HepG2 (cell line): ENCODE measurements around the gene EPC2. TPM values are rescaled to one million over a fixed set of nuclear protein-coding genes. Genes with fewer than 3 reads are reported as not detected.

Source experiments
- ATAC-seq: fragments of 200-7000 bp; cut with Tn5 transposase; 3 replicates; pipeline ENCODE4 v1.9.1; 2020; ENCODE audit warnings: mild to moderate bottlenecking, moderate library complexity
- Bru-seq: library from RNA; stranded (reverse); fragments of 400-500 nt; gene quantifications from one replicate; lab custom pipeline; 2021; lab: Mats Ljungman, UMichigan
- BruChase-seq, 2 experiments: library from RNA; stranded (reverse); fragments of 400-500 nt; gene quantifications; one replicate each; lab custom pipeline; 2021; lab: Mats Ljungman, UMichigan
- BruUV-seq: library from RNA; stranded (reverse); fragments of 400-500 nt; replicated peaks from 2 replicates; lab custom pipeline; 2021; lab: Mats Ljungman, UMichigan
- CTCF ChIA-PET: fragments of 300-600 bp; formaldehyde crosslinking; extraction: SDS; loops from one replicate; lab custom pipeline; 2021; ENCODE audit warnings: low total read pairs, inconsistent platforms, low intra/inter-chr PET ratio; lab: Yijun Ruan, JAX
- POLR2A ChIA-PET: fragments of 350-600 bp; sonication (Branson Sonifier 250); formaldehyde crosslinking; loops from one replicate; lab custom pipeline; 2020; ENCODE audit warnings: antibody characterized with exemption, inconsistent platforms; lab: Yijun Ruan, JAX
- DNase-seq: peaks from one replicate; pipeline ENCODE4 v3.0.0-alpha.2; 2015; ENCODE audit warnings: low spot score
- FAIRE-seq: peaks from 3 replicates; lab custom pipeline; 2011; peaks lifted over from hg19 to GRCh38; lab: Jason Lieb, UNC
- H2AFZ ChIP-seq: one replicate; pipeline ENCODE4 v1.6.1; 2011; ENCODE audit warnings: low read length, inconsistent platforms
- H3K27ac ChIP-seq: fragments of 300-600 bp; 3 replicates; pipeline ENCODE4 v1.8.0; 2011; ENCODE audit warnings: mixed run types, mild to moderate bottlenecking, mixed read lengths, low read length, inconsistent platforms; ENCODE audit not compliant: insufficient read depth; ENCODE audit errors: extremely low read length
- H3K27me3 ChIP-seq, 2 experiments: fragments of 200-600 bp in 1 of 2; 2 replicates in 1 of 2; 3 replicates in 1 of 2; pipeline versions ENCODE4 v1.6.0 to v1.8.0; 2011; ENCODE audit warnings: low read length in 2 of 2, mild to moderate bottlenecking in 2 of 2, moderate library complexity in 2 of 2, inconsistent platforms in 1 of 2; ENCODE audit not compliant: insufficient read depth in 2 of 2, control insufficient read depth in 1 of 2
- H3K36me3 ChIP-seq, 2 experiments: fragments of 200-600 bp in 1 of 2; replicated peaks in 1 of 2; 2 replicates in 1 of 2; 3 replicates in 1 of 2; pipeline versions ENCODE4 v1.5.1 to v1.8.0; 2011; ENCODE audit warnings: low read length in 2 of 2, inconsistent platforms in 1 of 2; ENCODE audit not compliant: insufficient read depth in 2 of 2, control insufficient read depth in 1 of 2
- H3K4me1 ChIP-seq: 2 replicates; pipeline ENCODE4 v1.5.1; 2012; ENCODE audit warnings: low read length, inconsistent platforms; ENCODE audit not compliant: insufficient read depth
- H3K4me2 ChIP-seq: 2 replicates; pipeline ENCODE4 v1.6.0; 2011; ENCODE audit warnings: low read depth, low read length, inconsistent platforms
- H3K4me3 ChIP-seq, 3 experiments: fragments of 200-600 bp in 1 of 3; sonication (generic), shearing (Covaris generic) in 1 of 3; replicated peaks in 1 of 3; 2 replicates each; pipeline ENCODE4 v1.5.1; 2011 to 2016; ENCODE audit warnings: low read length in 3 of 3, inconsistent platforms in 2 of 3, low read depth in 2 of 3, mild to moderate bottlenecking in 2 of 3, control low read depth in 1 of 3, mixed read lengths in 1 of 3; ENCODE audit not compliant: insufficient read depth in 1 of 3
- H3K79me2 ChIP-seq: one replicate; pipeline ENCODE4 v1.6.1; 2011; ENCODE audit warnings: low read length, inconsistent platforms; ENCODE audit not compliant: insufficient read depth
- H3K9ac ChIP-seq: 2 replicates; pipeline ENCODE4 v1.6.0; 2011; ENCODE audit warnings: mild to moderate bottlenecking, low read depth, low read length, inconsistent platforms; ENCODE audit not compliant: insufficient read depth
- H3K9me3 ChIP-seq: 2 replicates; pipeline ENCODE4 v1.5.1; 2012; ENCODE audit warnings: mild to moderate bottlenecking, low read length
- H4K20me1 ChIP-seq: 2 replicates; pipeline ENCODE4 v1.6.0; 2011; ENCODE audit warnings: inconsistent platforms, mild to moderate bottlenecking, low read length, moderate library complexity; ENCODE audit not compliant: insufficient read depth
- AGO2 ChIP-seq: fragments of 200-400 bp; formaldehyde crosslinking; optimal IDR thresholded peaks from 2 replicates; pipeline ENCODE3; 2017; ENCODE audit warnings: mild to moderate bottlenecking, low read depth, low read length, moderate library complexity
- E2F1 ChIP-seq: sonication (generic); formaldehyde crosslinking; IDR thresholded peaks from 2 replicates; pipeline ENCODE4 v1.5.0; 2020; ENCODE audit warnings: missing genetic modification reagents
- NAIF1 ChIP-seq: sonication (generic); formaldehyde crosslinking; IDR thresholded peaks from 2 replicates; pipeline ENCODE4 v1.5.0; 2020; ENCODE audit warnings: mild to moderate bottlenecking, missing genetic modification reagents, borderline replicate concordance
- RAD51 ChIP-seq: fragments of 450-650 bp; IDR thresholded peaks from 2 replicates; pipeline ENCODE4 v1.6.1; 2016; ENCODE audit warnings: borderline replicate concordance
- SIN3B ChIP-seq: fragments of 150-350 bp; IDR thresholded peaks from 2 replicates; pipeline ENCODE4 v1.6.1; 2014; ENCODE audit warnings: low read length
- TEAD3 ChIP-seq: optimal IDR thresholded peaks from 2 replicates; pipeline ENCODE3; 2016; ENCODE audit warnings: borderline replicate concordance
- ZNF136 ChIP-seq: sonication (generic); formaldehyde crosslinking; IDR thresholded peaks from 2 replicates; pipeline ENCODE4 v1.8.1; 2022; ENCODE audit warnings: low read depth, mild to moderate bottlenecking, moderate library complexity, missing genetic modification reagents
- ZNF30 ChIP-seq: sonication (generic); formaldehyde crosslinking; IDR thresholded peaks from 2 replicates; pipeline ENCODE4 v1.5.0; 2020; ENCODE audit warnings: mild to moderate bottlenecking, missing genetic modification reagents
- ZNF354B ChIP-seq: sonication (generic); formaldehyde crosslinking; IDR thresholded peaks from 2 replicates; pipeline ENCODE4 v1.8.0; 2022; ENCODE audit warnings: mild to moderate bottlenecking, missing genetic modification reagents
- ZNF382 ChIP-seq: sonication (generic); formaldehyde crosslinking; IDR thresholded peaks from 2 replicates; pipeline ENCODE4 v1.5.0; 2020; ENCODE audit warnings: missing genetic modification reagents, mild to moderate bottlenecking, borderline replicate concordance
- ZNF510 ChIP-seq: sonication (generic); formaldehyde crosslinking; IDR thresholded peaks from 2 replicates; pipeline ENCODE4 v1.4.0; 2020; ENCODE audit warnings: low read depth, mild to moderate bottlenecking, missing genetic modification reagents
- ZNF616 ChIP-seq: sonication (generic); formaldehyde crosslinking; IDR thresholded peaks from 2 replicates; pipeline ENCODE4 v1.5.0; 2020; ENCODE audit warnings: low read depth, mild to moderate bottlenecking, missing genetic modification reagents
- ZNF674 ChIP-seq: sonication (generic); formaldehyde crosslinking; IDR thresholded peaks from 2 replicates; pipeline ENCODE4 v1.5.0; 2020; ENCODE audit warnings: low read depth, mild to moderate bottlenecking, missing genetic modification reagents
- ZNF678 ChIP-seq: sonication (generic); formaldehyde crosslinking; IDR thresholded peaks from 2 replicates; pipeline ENCODE4 v1.4.0; 2020; ENCODE audit warnings: mild to moderate bottlenecking, missing genetic modification reagents
- WGBS: methylation state at CpG from one replicate; pipeline ENCODE4 v1.1.6; 2017; ENCODE audit warnings: low lambda C conversion rate; 5-methylcytosine and 5-hydroxymethylcytosine counted together
- in situ Hi-C: cut with HindIII; loops from 2 replicates; pipeline ENCODE4 v1.10.0; 2017; ENCODE audit warnings: low pct_unique_long_range_greater_than_20kb; ENCODE audit not compliant: extremely low pct_ligation_motif_present
- intact Hi-C: fragments of 100-400 bp; cut with micrococcal nuclease; formaldehyde crosslinking; loops from one replicate; pipeline ENCODE4 v1.10.0; 2022; ENCODE audit not compliant: unreplicated experiment
- long read RNA-seq, 2 experiments: library from RNA in 1 of 2; library from polyadenylated mRNA in 1 of 2; stranded (forward) in 1 of 2; unstranded in 1 of 2; transcript quantifications; one replicate each; pipeline ENCODE4 v2.0.0, GENCODE V29; 2019 to 2022
- polyA minus RNA-seq, 3 experiments: library from RNA; depleted of rRNA, polyadenylated mRNA; stranded (reverse); fragments of >200 nt; gene quantifications; 2 replicates each; pipeline ENCODE4 v1.2.3, GENCODE V29; 2011; ENCODE audit warnings: low replicate concordance in 1 of 3
- polyA plus RNA-seq, 8 experiments: library from polyadenylated mRNA; depleted of rRNA in 3 of 8; stranded (reverse) in 7 of 8; unstranded in 1 of 8; fragments of >200 nt; fragmentation: Illumina TruSeq in 4 of 8; extraction: Trizol in 4 of 8; gene quantifications; 2 replicates each; pipeline versions ENCODE4 v1.2.1 to v1.2.3, GENCODE V29; 2011 to 2016; ENCODE audit warnings: low read depth in 4 of 8, missing spikeins in 1 of 8, mixed read lengths in 1 of 8; ENCODE audit not compliant: insufficient read depth in 1 of 8
- total RNA-seq, 5 experiments: library from RNA; depleted of rRNA; stranded (reverse); fragments of >200 nt; fragmentation: Illumina TruSeq; extraction: Trizol; gene quantifications; 2 replicates each; pipeline ENCODE4 v1.2.3, GENCODE V29; 2016; ENCODE audit warnings: low read depth in 1 of 5
- TF ChIP-seq, protein P1 (sequence below): sonication (generic); formaldehyde crosslinking; IDR thresholded peaks from 2 replicates; pipeline ENCODE4 v1.5.1; 2020; ENCODE audit warnings: mild to moderate bottlenecking, missing genetic modification reagents, borderline replicate concordance

EPC2 gene
- total RNA-seq (2016; rRNA removed; fragmentation: Illumina TruSeq; extraction: Trizol) (22.0 and 24.2 TPM in 2 replicates), polyA plus RNA-seq (2011; rRNA removed) (19.3 and 20.5 TPM in 2 replicates), polyA minus RNA-seq (2011; rRNA and poly(A)+ RNA removed; ENCODE audit: low replicate concordance) (21.3 and 22.4 TPM in 2 replicates), Bru-seq, nascent RNA (percentile 95 among the genes with signal in this experiment), BruChase-seq, experiment 1, labeled RNA remaining after a 6-hour chase (percentile 82 among the genes with signal in this experiment), BruChase-seq, experiment 2, labeled RNA remaining after a 2-hour chase (percentile 85 among the genes with signal in this experiment)
- total RNA-seq (2016; cell fraction: cytosol; rRNA removed; fragmentation: Illumina TruSeq; extraction: Trizol; ENCODE audit: low read depth), result 6.5 and 8.3 TPM in 2 replicates
- total RNA-seq (2016; cell fraction: insoluble cytoplasmic fraction; rRNA removed; fragmentation: Illumina TruSeq; extraction: Trizol), result 21.5 and 24.1 TPM in 2 replicates
- 19.1 and 21.6 TPM in 2 replicates for total RNA-seq (2016; cell fraction: membrane; rRNA removed; fragmentation: Illumina TruSeq; extraction: Trizol)
- total RNA-seq (2016; cell fraction: nucleus; rRNA removed; fragmentation: Illumina TruSeq; extraction: Trizol), result 39.0 and 41.4 TPM in 2 replicates
- polyA plus RNA-seq (2011; cell fraction: cytosol; rRNA removed), result 10.4 and 16.7 TPM in 2 replicates
- polyA plus RNA-seq (2011; cell fraction: nucleus; rRNA removed), result 10.3 and 12.5 TPM in 2 replicates
- polyA plus RNA-seq (2012), result 18.8 and 21.7 TPM in 2 replicates
- polyA plus RNA-seq (2016; cell fraction: cytosol; fragmentation: Illumina TruSeq; extraction: Trizol; ENCODE audit: low read depth), result 3.8 and 4.5 TPM in 2 replicates
- polyA plus RNA-seq (2016; cell fraction: insoluble cytoplasmic fraction; fragmentation: Illumina TruSeq; extraction: Trizol; ENCODE audit: low read depth), result 23.9 and 24.6 TPM in 2 replicates
- 12.6 and 14.5 TPM in 2 replicates for polyA plus RNA-seq (2016; cell fraction: membrane; fragmentation: Illumina TruSeq; extraction: Trizol; ENCODE audit: low read depth)
- polyA plus RNA-seq (2016; cell fraction: nucleus; fragmentation: Illumina TruSeq; extraction: Trizol; ENCODE audit: insufficient read depth, low read depth), result 24.7 and 25.2 TPM in 2 replicates
- polyA minus RNA-seq (2011; cell fraction: cytosol; rRNA and poly(A)+ RNA removed), result 16.2 and 18.2 TPM in 2 replicates
- 124 and 162 TPM in 2 replicates for polyA minus RNA-seq (2011; cell fraction: nucleus; rRNA and poly(A)+ RNA removed)
- long read RNA-seq, experiment 1, partial matches to known transcripts, result 1 of 1 reads
- long read RNA-seq, experiment 1, other reads (novel, unspliced or antisense), result 0 of 1 reads
- long read RNA-seq, experiment 2, partial matches to known transcripts, result 11 of 32 reads
- long read RNA-seq, experiment 2, other reads (novel, unspliced or antisense), result 19 of 32 reads

- intact Hi-C loops (loop anchor here (2.0 to 10.0 kb wide), 4 partner anchors 103 to 941 kb away; partner anchors contain the start of genes ACVR2A, MBD5, MMADHC and ORC4), in situ Hi-C loops (loop anchor here (25.0 kb wide), 1 partner anchor 343 kb away; no protein-coding TSS in a partner anchor)
- Histone ChIP-seq H3K36me3 (no peaks in the 10 kb centered on the region), H3K27me3 (peaks cover 0 to 10% of the 10 kb centered on the region in 2 experiments; a peak in 3 of 5 replicates), H3K4me1 (peaks cover 46% of the 10 kb centered on the region), H2AFZ (peak within 1 kb of the TSS; percentile 73), H3K4me3 (peak within 1 kb of the TSS; percentile 91 to 94 (median 93)), H4K20me1 (peaks cover 18% of the 10 kb centered on the region), H3K4me2 (peak within 1 kb of the TSS; percentile 100), H3K27ac (peak within 1 kb of the TSS; percentile 91), H3K9ac (peak within 1 kb of the TSS; percentile 93), H3K79me2 (peaks cover 38% of the 10 kb centered on the region), H3K9me3 (no peaks in the 10 kb centered on the region)
- 1% methylated on average over 68 of the region's 94 CpGs for WGBS
- BruUV-seq, result no TSS peak
- POLR2A ChIA-PET, result interaction anchor here (0.7 to 1.6 kb wide), 2 partner anchors 25 to 135 kb away, joined by 3 to 4 read pairs; no protein-coding TSS in a partner anchor
- peak; percentile 68 for DNase-seq
- ATAC-seq, result peak; percentile 78
- peak; percentile 55 for FAIRE-seq
- CTCF ChIA-PET, result no interaction called here
- TF ChIP-seq ZNF678 (CRISPR knock-in tag), result 0 out of 2 replicates have a peak, but pooled peaks have one; percentile 32
- no peak for TF ChIP-seq ZNF382 (CRISPR knock-in tag)
- no peak for TF ChIP-seq ZNF510
- TF ChIP-seq AGO2, result no peak
- TF ChIP-seq, protein P1, sequence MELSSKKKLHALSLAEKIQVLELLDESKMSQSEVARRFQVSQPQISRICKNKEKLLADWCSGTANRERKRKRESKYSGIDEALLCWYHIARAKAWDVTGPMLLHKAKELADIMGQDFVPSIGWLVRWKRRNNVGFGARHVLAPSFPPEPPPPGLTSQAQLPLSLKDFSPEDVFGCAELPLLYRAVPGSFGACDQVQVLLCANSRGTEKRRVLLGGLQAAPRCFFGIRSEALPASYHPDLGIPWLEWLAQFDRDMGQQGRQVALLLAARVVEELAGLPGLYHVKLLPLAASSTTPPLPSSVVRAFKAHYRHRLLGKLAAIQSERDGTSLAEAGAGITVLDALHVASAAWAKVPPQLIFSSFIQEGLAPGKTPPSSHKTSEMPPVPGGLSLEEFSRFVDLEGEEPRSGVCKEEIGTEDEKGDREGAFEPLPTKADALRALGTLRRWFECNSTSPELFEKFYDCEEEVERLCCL (CRISPR knock-in tag), result no peak; the same call in 1 of the 2 replicates
- no peak; the same call in 1 of the 2 replicates for TF ChIP-seq ZNF30 (CRISPR knock-in tag)
- TF ChIP-seq NAIF1 (CRISPR knock-in tag), result no peak; the same call in 1 of the 2 replicates
- TF ChIP-seq ZNF616 (CRISPR knock-in tag), result no peak
- TF ChIP-seq SIN3B, result no peak
- TF ChIP-seq RAD51, result no peak
- TF ChIP-seq ZNF674 (CRISPR knock-in tag), result peak; percentile 25; the same call in 1 of the 2 replicates
- peak; percentile 23; the same call in 1 of the 2 replicates for TF ChIP-seq ZNF136
- no peak for TF ChIP-seq ZNF354B (CRISPR knock-in tag)
- peak; percentile 5 for TF ChIP-seq TEAD3 (CRISPR knock-in tag)
- TF ChIP-seq E2F1 (CRISPR knock-in tag), result no peak
Measured at GRCh38 chr2:148643998-148644882, at the start of gene EPC2. Gene EPC2 (plus strand): TSS chr2:148644751. CDS start chr2:148645018, 267 bp downstream.
